OCI-LY1 (cell line): ENCODE data around the gene STEAP2.

Experiments
- H2AFZ ChIP-seq: fragments of 200-600 bp; sonication (generic), shearing (Covaris generic); 2 replicates; pipeline ENCODE4 v1.6.0; 2014; ENCODE audit warnings: antibody characterized with exemption, mild to moderate bottlenecking, low read length
- H3F3A ChIP-seq: fragments of 200-600 bp; sonication (generic), shearing (Covaris generic); 2 replicates; pipeline ENCODE4 v1.6.0; 2014; ENCODE audit warnings: mild to moderate bottlenecking, antibody characterized with exemption, low read length, moderate library complexity; ENCODE audit not compliant: insufficient read depth
- H3K27ac ChIP-seq: fragments of 200-600 bp; sonication (generic); 2 replicates; pipeline ENCODE4 v1.5.1; 2014; ENCODE audit warnings: low read length, mixed run types, mild to moderate bottlenecking, low read depth; ENCODE audit not compliant: poor library complexity, severe bottlenecking
- H3K27me3 ChIP-seq: fragments of 200-600 bp; sonication (generic); 2 replicates; pipeline ENCODE4 v1.6.0; 2014; ENCODE audit warnings: antibody characterized with exemption, mild to moderate bottlenecking, low read length, moderate library complexity; ENCODE audit not compliant: insufficient read depth
- H3K36me3 ChIP-seq: fragments of 200-600 bp; sonication (generic); 2 replicates; pipeline ENCODE4 v1.6.1; 2014; ENCODE audit warnings: mild to moderate bottlenecking, antibody characterized with exemption, low read length, moderate library complexity, mixed read lengths; ENCODE audit not compliant: insufficient read depth
- H3K4me1 ChIP-seq: fragments of 200-600 bp; sonication (generic); 2 replicates; pipeline ENCODE4 v1.5.1; 2014; ENCODE audit warnings: mild to moderate bottlenecking, low read length, moderate library complexity; ENCODE audit not compliant: insufficient read depth, severe bottlenecking
- H3K4me2 ChIP-seq: fragments of 200-600 bp; sonication (generic), shearing (Covaris generic); 2 replicates; pipeline ENCODE4 v1.6.1; 2014; ENCODE audit warnings: low read length
- H3K4me3 ChIP-seq: fragments of 200-600 bp; sonication (generic); 2 replicates; pipeline ENCODE4 v1.5.1; 2014; ENCODE audit warnings: low read length, low read depth, mild to moderate bottlenecking, mixed read lengths; ENCODE audit not compliant: poor library complexity, severe bottlenecking
- H3K79me2 ChIP-seq: fragments of 200-600 bp; shearing (Covaris generic); 2 replicates; pipeline ENCODE4 v1.6.1; 2016; ENCODE audit warnings: mixed run types, low read length, mixed read lengths; ENCODE audit not compliant: insufficient read depth
- H3K9ac ChIP-seq: fragments of 200-600 bp; sonication (generic), shearing (Covaris generic); 2 replicates; pipeline ENCODE4 v1.6.1; 2014; ENCODE audit warnings: mild to moderate bottlenecking, low read length, mixed read lengths
- H3K9me2 ChIP-seq: fragments of 200-600 bp; sonication (generic), shearing (Covaris generic); 2 replicates; pipeline ENCODE4 v1.6.1; 2014; ENCODE audit warnings: low read depth, mild to moderate bottlenecking, low read length, mixed read lengths
- H3K9me3 ChIP-seq: fragments of 200-600 bp; shearing (Covaris generic); 2 replicates; pipeline ENCODE4 v1.6.1; 2014; ENCODE audit warnings: low read length, mixed read lengths
- H4K20me1 ChIP-seq: fragments of 200-600 bp; sonication (generic), shearing (Covaris generic); 2 replicates; pipeline ENCODE4 v1.6.0; 2016; ENCODE audit warnings: mild to moderate bottlenecking, low read length; ENCODE audit not compliant: insufficient read depth
- CTCF ChIP-seq: fragments of 200-600 bp; sonication (generic), shearing (Covaris generic); IDR thresholded peaks from 2 replicates; pipeline ENCODE4 v1.5.1; 2017; ENCODE audit warnings: mild to moderate bottlenecking, antibody characterized with exemption, low read length, moderate library complexity, mixed read lengths
- EZH2 ChIP-seq: fragments of 200-600 bp; sonication (generic), shearing (Covaris generic); IDR thresholded peaks from 2 replicates; pipeline ENCODE4 v1.8.0; 2017; ENCODE audit warnings: borderline replicate concordance, mixed run types, mild to moderate bottlenecking, antibody characterized with exemption, low read length, moderate library complexity, mixed read lengths

Gene STEAP2

GRCh38 chr7:90274161-90274560, 62.6 kb downstream of the STEAP2 start:
- H3K9me2 ChIP-seq, result no peaks in the 10 kb centered on the region
- H3K4me3 ChIP-seq, result no peak overlapping the region
- no peak overlapping the region for H3K27ac ChIP-seq
- no peaks in the 10 kb centered on the region for H3K4me1 ChIP-seq
- H4K20me1 ChIP-seq, result no peaks in the 10 kb centered on the region
- no peaks in the 10 kb centered on the region for H3K79me2 ChIP-seq
- no peak overlapping the region for H2AFZ ChIP-seq
- no peak overlapping the region for H3K9ac ChIP-seq
- H3K9me3 ChIP-seq, result no peaks in the 10 kb centered on the region
- TF ChIP-seq CTCF, result no peak
- no peak for TF ChIP-seq EZH2
- no peaks in the 10 kb centered on the region for H3K27me3 ChIP-seq
- H3K4me2 ChIP-seq, result no peak overlapping the region
- H3F3A ChIP-seq, result no peaks in the 10 kb centered on the region
- no peaks in the 10 kb centered on the region for H3K36me3 ChIP-seq

GRCh38 chr7:90276033-90276728, 64.6 kb downstream of the STEAP2 start:
- Histone ChIP-seq H3K9me3 (no peaks in the 10 kb centered on the region), H3K27ac (no peak overlapping the region), H3F3A (no peaks in the 10 kb centered on the region), H3K4me2 (no peak overlapping the region), H4K20me1 (no peaks in the 10 kb centered on the region), H3K4me3 (no peak overlapping the region), H3K27me3 (no peaks in the 10 kb centered on the region), H3K36me3 (no peaks in the 10 kb centered on the region), H3K9me2 (no peaks in the 10 kb centered on the region), H3K9ac (no peak overlapping the region), H3K4me1 (no peaks in the 10 kb centered on the region), H3K79me2 (no peaks in the 10 kb centered on the region), H2AFZ (no peak overlapping the region)
- TF ChIP-seq EZH2, result no peak
- TF ChIP-seq CTCF, result no peak
